KOPT-K1 (cell line): Measurements from ENCODE around the gene RASSF8.

ENCODE experiments used
- H3K27ac ChIP-seq: fragments of 200-600 bp; sonication (generic); 2 replicates; pipeline ENCODE4 v1.5.1; 2016; ENCODE audit warnings: antibody characterized with exemption, mild to moderate bottlenecking, low read depth, low read length; ENCODE audit not compliant: poor library complexity, severe bottlenecking
- H3K36me3 ChIP-seq: fragments of 200-600 bp; sonication (generic); 2 replicates; pipeline ENCODE4 v1.5.1; 2017; ENCODE audit warnings: antibody characterized with exemption, mild to moderate bottlenecking, low read length, moderate library complexity; ENCODE audit not compliant: insufficient read depth
- H3K9me3 ChIP-seq: fragments of 200-600 bp; sonication (generic); 2 replicates; pipeline ENCODE4 v1.5.1; 2017; ENCODE audit warnings: antibody characterized with exemption, low read length, mild to moderate bottlenecking; ENCODE audit not compliant: insufficient read depth, poor library complexity, severe bottlenecking

RASSF8 gene

DNA sequence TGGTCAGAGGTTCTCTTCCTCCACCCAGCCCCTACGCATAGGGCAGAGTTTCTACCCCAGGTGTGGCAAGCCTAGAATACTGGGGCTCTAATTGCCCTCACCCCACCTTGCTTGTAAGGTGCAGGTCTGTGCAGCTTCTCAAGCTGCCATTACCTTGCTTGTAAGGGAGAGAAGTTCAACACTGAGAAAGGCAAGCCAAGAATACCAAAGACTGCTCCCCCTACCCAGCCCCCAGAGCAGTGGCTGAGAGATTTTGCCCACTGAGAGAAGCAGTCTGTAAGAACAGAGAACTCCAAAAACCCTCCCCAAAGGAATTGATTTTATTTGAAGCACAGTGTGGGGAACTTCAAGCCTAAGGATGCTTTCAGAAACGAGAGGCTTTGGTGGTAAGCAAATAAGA lies 63.1 kb downstream of the RASSF8 start:
- Histone ChIP-seq H3K9me3 (no peaks in the 10 kb centered on the region), H3K36me3 (no peaks in the 10 kb centered on the region), H3K27ac (no peak overlapping the region)

DNA sequence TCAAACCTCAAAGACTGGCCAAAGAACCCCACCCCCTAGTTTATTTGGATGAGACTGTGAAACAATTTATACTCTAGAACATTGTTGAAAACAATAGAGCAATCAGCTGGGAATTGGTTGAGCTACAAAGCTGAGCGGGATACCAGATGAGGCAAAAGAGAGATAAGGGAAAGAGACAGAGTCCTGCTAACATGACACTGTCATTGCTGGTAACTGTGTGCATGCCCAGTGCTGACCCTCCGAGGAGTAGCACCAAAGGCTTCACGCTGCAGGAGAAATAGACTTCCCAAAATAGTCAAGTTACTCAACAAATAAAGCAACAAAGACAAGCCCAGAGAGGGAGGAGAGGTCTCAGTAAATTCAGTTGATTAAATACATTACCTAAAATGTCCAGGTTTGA lies 63.6 kb downstream of the RASSF8 start:
- no peaks in the 10 kb centered on the region for H3K36me3 ChIP-seq
- H3K27ac ChIP-seq = no peak overlapping the region
- no peaks in the 10 kb centered on the region for H3K9me3 ChIP-seq

DNA sequence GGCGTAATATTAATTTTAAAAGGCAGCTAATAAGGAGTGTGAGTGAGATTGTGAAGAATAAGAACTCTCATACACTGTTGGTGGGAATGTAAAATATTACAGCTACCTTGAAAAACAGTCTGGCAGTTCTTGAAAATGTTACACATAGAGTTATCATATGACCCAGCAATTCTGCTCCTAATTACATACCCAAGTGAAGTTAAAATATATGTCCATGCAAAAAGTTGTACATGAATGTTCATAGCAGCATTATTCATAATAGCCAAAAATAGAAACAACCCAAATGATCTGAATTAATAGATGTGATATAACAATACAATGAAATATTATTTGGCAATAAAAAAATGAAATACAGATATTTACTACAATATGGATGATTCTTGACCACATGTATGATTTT lies 68.2 kb downstream of the RASSF8 start:
- Histone ChIP-seq H3K27ac (no peak overlapping the region), H3K9me3 (no peaks in the 10 kb centered on the region), H3K36me3 (no peaks in the 10 kb centered on the region)

DNA sequence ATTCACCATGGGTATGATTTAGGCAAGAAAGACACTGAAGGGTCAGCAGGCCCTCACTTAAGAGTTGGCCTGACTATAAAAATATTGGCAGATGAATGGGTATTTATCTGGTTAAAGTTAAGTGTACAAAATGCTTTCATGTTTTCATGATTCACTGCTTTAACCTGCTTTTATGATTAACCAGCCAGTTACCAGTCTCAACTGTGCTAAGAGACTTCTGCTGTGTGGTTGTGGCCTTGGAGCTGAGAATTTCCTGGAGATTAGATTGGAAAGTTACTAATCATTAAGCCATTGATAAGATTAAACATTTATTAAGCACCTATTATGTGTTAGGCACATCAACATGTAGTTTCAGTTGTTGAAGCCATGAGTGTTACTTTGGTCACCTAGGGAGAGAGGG lies 68.9 kb downstream of the RASSF8 start:
- Histone ChIP-seq H3K36me3 (no peaks in the 10 kb centered on the region), H3K9me3 (no peaks in the 10 kb centered on the region), H3K27ac (no peak overlapping the region)

DNA sequence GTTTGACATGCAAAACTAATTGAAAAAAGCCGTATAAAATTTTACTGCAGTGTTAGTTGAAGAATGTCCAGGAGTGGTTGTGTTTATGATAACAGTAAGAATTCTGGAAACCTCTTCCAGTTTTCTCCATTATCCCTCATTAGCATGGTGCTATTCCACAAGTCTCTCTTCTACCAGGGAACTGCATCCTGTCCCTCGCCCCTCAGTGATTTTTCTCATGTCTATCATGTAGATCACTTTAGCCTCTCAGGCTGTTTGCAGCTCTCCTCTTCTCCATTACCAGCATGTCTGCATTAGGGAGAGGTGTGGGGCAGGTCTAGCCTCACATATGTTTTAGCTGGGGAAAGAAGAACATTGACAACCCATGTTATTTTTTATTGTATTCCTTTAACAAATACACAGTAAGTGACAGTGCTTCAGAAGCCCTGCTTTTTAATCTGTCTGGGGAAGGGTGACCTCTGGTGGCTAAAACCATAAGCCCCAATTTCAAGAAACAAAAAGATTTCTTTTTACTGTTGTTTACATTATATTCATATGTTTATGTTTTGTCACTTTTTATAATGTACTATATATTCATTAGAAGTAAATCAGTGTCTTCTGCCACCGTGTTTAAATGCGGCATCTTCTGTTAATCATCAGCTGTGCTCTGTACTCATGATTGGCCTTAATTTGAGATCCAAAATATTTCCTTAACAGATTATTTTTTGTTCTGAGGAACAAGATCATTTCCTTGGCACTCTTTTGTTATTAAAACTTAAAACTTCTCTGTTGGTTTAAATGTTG lies 70.7 kb downstream of the RASSF8 start:
- H3K36me3 ChIP-seq = no peaks in the 10 kb centered on the region
- no peak overlapping the region for H3K27ac ChIP-seq
- no peaks in the 10 kb centered on the region for H3K9me3 ChIP-seq

DNA sequence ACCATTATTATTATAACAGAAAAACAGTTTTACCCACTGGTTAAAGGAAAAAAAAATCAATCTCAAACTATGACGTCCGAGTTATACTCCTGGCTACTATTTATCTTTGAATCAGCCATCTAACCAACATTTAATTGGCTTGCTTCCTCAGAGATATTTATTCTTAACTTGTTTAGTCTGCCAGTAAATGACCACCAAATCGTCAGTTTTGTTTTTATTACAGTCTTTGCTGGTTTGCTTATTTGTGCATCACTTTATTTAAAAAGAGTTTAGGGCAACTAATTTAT lies 71.2 kb downstream of the RASSF8 start:
- H3K36me3 ChIP-seq = no peaks in the 10 kb centered on the region
- H3K27ac ChIP-seq = no peak overlapping the region
- H3K9me3 ChIP-seq = no peaks in the 10 kb centered on the region

DNA sequence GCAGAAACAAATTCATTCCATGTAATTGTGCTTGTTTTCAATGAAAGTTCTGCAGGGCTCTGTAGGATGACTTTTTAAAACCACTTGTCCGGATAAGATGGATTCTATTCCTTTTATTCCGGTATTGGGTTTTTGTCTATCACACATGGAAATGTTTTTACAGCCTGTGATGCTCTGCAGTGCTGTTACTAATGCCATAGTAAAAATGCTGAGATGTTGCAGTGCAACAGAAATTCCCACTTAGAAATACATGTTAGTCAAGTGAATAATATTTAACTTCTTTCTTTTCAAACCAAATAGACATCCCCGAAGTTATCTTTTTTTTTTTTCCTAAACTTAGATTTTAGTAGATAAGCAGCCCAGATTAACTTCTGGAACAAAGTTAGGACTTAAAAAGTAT lies 71.9 kb downstream of the RASSF8 start:
- Histone ChIP-seq H3K9me3 (no peaks in the 10 kb centered on the region), H3K27ac (no peak overlapping the region), H3K36me3 (no peaks in the 10 kb centered on the region)

DNA sequence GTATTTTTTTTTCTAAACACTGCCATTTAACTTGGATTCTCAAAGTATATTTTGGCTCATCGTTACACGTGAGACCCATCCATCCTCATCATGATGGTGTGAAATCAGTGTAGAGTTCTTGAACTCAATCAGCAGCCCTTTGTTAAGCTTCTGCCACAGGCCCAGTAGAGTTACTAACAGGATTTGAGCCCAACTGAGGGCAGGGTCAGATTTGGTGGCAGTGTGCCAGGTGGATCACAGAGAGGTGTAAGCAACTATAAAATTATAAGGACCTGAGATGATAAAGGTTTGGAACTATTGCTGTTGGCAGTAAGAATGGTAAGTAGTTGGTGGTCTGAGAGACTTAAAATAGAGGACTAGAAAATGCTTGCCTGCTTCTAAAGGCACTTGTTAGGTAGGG lies 72.8 kb downstream of the RASSF8 start:
- no peak overlapping the region for H3K27ac ChIP-seq
- no peaks in the 10 kb centered on the region for H3K36me3 ChIP-seq
- H3K9me3 ChIP-seq = no peaks in the 10 kb centered on the region

DNA sequence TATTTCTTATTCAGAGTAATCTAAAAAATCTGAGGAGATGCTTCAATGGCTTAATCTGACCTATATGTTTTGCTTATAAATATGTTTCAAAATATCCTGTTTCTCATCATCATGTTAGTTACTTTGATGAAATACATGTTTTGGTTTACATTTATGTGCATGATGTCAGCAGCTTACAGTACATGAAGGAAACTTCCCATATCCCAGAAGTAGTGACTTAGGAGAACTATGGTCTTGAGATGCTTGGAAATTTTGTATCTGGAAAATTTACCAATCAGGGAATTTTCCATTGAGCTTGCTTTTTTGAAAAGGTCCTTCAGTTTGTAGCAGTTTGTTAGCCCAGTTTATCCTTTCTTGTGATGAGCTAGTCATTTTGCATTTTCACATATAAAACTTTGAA lies 73.3 kb downstream of the RASSF8 start:
- Histone ChIP-seq H3K27ac (no peak overlapping the region), H3K36me3 (no peaks in the 10 kb centered on the region), H3K9me3 (no peaks in the 10 kb centered on the region)

DNA sequence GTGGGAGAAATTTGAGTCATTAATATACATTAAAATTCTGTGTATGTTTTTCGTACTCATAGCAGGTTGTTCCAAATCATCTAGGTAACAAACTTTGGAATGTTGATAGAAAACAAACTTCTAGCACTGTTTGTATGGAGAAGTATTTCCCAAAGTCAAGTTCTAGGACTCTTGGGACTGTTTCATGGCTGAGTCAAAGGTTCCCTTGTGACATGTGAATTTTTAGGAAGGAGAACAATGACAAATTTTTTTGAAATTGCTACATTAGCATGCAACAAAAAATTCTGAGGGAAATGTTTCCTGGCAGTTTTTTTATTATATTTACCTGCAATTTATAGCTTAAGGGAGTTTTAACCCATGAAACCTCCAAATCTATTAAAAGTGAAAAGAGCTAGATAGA lies 73.8 kb downstream of the RASSF8 start:
- Histone ChIP-seq H3K27ac (no peak overlapping the region), H3K36me3 (no peaks in the 10 kb centered on the region), H3K9me3 (no peaks in the 10 kb centered on the region)

DNA sequence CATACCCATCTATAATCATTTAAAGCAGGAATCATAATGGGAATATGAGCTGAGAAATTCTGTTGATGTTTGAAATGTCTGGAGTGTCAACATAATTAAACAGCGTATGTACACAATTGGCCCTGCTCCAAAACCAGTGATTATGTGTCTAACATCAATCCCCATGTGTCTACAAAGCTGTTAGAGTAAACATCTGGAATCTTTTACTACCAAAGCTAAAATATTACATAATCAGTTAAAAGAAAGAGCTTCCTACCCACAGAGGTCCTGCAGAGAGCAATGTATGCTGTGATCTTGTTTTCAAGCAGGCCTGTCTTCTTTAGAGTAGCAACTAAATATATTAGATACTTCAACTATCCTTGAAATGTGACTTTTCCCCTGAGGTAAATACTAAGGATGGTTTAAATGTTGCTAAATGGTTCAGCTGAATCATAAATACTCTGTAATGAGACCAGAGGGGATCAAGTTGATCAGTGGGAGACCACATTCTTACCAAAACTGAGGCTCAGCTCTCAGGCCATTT lies 74.3 kb downstream of the RASSF8 start:
- Histone ChIP-seq H3K27ac (no peak overlapping the region), H3K9me3 (no peaks in the 10 kb centered on the region), H3K36me3 (no peaks in the 10 kb centered on the region)

DNA sequence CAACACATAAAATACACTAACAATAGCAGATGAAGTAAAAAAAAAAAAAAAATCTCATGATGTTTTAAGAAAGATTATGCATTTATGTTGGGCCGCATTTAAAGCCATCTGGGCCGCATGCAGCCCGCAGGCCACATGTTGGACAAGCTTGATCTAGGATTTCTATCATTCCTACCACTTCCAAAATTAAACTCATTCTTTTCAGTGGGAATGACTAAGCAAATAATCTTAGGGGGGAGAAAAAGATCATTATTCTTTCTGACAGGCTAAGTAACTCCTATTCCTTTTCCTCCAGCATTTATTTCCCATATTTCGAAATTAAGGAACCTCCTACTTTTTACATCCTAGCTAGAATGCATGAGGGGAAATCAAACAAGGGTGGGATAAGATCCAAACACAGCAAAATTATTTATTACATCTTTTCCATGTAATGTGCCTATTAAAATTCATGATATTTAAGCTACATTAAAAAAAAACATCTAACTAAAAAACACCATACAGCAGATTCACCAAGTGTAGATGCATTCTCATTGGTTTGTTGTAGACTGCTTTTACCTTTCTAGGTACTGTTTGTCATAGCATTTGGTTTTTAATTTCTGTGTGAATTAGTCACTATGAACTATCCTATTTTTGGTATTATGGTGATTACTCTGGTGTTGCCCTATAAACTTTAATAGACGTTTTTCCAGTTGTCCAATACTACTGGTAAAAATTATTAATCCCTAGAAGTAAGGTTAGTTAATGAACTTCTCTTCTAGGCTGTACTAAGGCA lies 76.1 kb downstream of the RASSF8 start:
- Histone ChIP-seq H3K36me3 (no peaks in the 10 kb centered on the region), H3K9me3 (no peaks in the 10 kb centered on the region), H3K27ac (no peak overlapping the region)

DNA sequence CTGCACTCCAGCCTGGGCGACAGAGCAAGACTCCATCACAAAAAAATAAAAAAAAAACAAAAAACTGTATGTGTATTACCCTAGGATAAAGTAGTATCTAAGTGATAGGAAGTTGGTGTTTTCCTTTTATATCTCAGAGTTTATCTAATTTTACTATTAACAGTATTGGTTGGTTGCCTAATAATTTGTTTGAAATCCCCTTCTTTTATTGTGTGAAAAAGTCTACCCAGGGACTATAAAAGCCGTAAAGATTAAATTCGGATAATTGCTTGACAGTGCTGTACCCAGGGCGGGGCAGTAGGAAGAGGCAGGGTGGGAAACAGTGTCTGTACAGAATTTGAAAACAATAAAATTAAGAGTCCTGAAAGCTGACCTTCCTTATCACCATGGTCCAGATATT lies 78.4 kb downstream of the RASSF8 start:
- Histone ChIP-seq H3K27ac (no peak overlapping the region), H3K9me3 (no peaks in the 10 kb centered on the region), H3K36me3 (no peaks in the 10 kb centered on the region)

DNA sequence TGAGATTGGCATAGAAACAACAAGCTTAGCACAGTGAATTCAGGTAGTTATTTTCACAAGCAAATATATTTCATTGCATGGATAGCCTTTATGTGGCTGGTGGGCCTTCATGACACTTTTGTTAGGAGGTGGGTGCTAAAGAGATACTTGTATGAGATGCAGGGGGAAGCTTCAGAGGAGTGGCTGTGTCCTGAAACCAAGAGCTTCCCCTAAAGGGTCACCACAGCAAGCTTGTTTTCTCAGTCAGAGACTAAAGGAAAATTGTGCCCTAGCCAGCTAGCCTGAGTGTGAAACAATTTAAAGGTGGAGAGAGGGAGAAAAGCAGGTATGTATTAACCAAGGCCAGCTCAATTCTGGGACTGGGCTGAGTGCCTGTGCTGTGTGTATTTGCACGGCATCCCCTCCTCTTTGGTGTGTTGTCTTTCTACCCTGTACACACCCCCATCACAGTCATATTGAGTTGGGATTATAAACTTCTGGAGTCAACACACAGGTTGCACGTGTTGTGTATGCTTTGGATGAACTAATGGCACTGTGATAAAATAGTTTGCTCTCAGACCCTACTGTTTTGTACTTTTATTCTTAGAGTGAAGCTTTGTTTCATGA lies 79.2 kb downstream of the RASSF8 start:
- H3K27ac ChIP-seq = no peak overlapping the region
- no peaks in the 10 kb centered on the region for H3K36me3 ChIP-seq

DNA sequence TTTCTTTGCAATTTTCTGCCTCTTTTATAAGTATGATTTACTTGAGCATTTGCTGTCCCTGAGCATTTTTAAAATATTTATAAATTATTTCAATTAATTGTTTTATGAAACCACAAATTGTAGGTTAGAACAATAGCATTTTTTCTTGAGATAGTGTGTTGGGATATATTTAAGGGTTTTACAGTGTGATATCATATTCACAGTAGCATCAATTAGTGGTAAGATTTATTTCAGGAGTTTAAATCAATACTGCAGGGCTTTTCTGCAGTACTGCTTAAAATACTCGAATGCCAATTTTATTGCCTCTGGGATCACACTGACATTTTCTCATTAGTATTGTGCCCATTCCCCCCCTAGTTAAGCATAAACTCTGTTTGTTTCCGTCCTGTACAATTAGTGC lies 84.2 kb downstream of the RASSF8 start:
- Histone ChIP-seq H3K36me3 (no peaks in the 10 kb centered on the region), H3K27ac (no peak overlapping the region), H3K9me3 (no peaks in the 10 kb centered on the region)

More for the DNA sequence above, 79.2 kb downstream of the RASSF8 start:
- no peaks in the 10 kb centered on the region for H3K9me3 ChIP-seq
